H1 (cell line): ENCODE measurements around the gene ABCC4. TPM values are rescaled to one million over a fixed set of nuclear protein-coding genes. Genes with fewer than 3 reads are reported as not detected.

Source experiments
- CTCF ChIA-PET: fragments of 300-600 bp; sonication (Branson Sonifier 250); formaldehyde crosslinking; loops from one replicate; lab custom pipeline; 2021; ENCODE audit not compliant: partially characterized antibody; lab: Charles Lee
- POLR2A ChIA-PET: fragments of 300-600 bp; sonication (Branson Sonifier 250); formaldehyde crosslinking; loops from one replicate; lab custom pipeline; 2021; ENCODE audit warnings: inconsistent platforms; ENCODE audit not compliant: partially characterized antibody; lab: Charles Lee
- DNase-seq, 2 experiments: peaks; one replicate each; pipeline versions ENCODE4 v3.0.0 to v3.0.0-alpha.2; 2010 to 2022; ENCODE audit warnings: low spot score in 2 of 2, low read depth in 1 of 2, mixed read lengths in 1 of 2
- FAIRE-seq: peaks from 2 replicates; lab custom pipeline; 2011; peaks lifted over from hg19 to GRCh38; lab: Jason Lieb, UNC
- H2AFZ ChIP-seq: 2 replicates; pipeline ENCODE4 v1.8.1; 2012; ENCODE audit warnings: low read length, inconsistent platforms
- H2AK5ac ChIP-seq: 2 replicates; pipeline ENCODE4 v1.6.1; 2013; ENCODE audit warnings: low read depth, low read length
- H2BK120ac ChIP-seq: replicated peaks from 2 replicates; pipeline ENCODE3; 2013; ENCODE audit warnings: low read depth, low read length, inconsistent platforms
- H2BK12ac ChIP-seq: 2 replicates; pipeline ENCODE4 v1.6.1; 2013; ENCODE audit warnings: low read depth, low read length
- H2BK15ac ChIP-seq: 2 replicates; pipeline ENCODE4 v1.6.1; 2013; ENCODE audit warnings: low read length
- H2BK20ac ChIP-seq: 2 replicates; pipeline ENCODE4 v1.6.1; 2013; ENCODE audit warnings: low read length
- H2BK5ac ChIP-seq: 2 replicates; pipeline ENCODE4 v1.6.1; 2013; ENCODE audit warnings: low read depth, low read length
- H3K14ac ChIP-seq: 2 replicates; pipeline ENCODE4 v1.6.1; 2013; ENCODE audit warnings: inconsistent platforms; ENCODE audit not compliant: insufficient read length
- H3K18ac ChIP-seq: 2 replicates; pipeline ENCODE4 v1.6.1; 2013; ENCODE audit warnings: low read length; ENCODE audit errors: extremely low read depth
- H3K23ac ChIP-seq: 2 replicates; pipeline ENCODE4 v1.6.1; 2013; ENCODE audit warnings: inconsistent platforms; ENCODE audit not compliant: insufficient read length
- H3K23me2 ChIP-seq: 2 replicates; pipeline ENCODE4 v1.6.1; 2013; ENCODE audit warnings: low read depth, low read length
- H3K27ac ChIP-seq: 2 replicates; pipeline ENCODE4 v1.6.1; 2011; ENCODE audit warnings: low read depth, low read length, inconsistent platforms
- H3K27me3 ChIP-seq, 4 experiments: replicated peaks in 1 of 4; 1 replicate in 1 of 4; 2 replicates in 3 of 4; pipeline versions ENCODE4 v1.6.1 to v1.8.1; 2011 to 2013; ENCODE audit warnings: low read length in 3 of 4, mild to moderate bottlenecking in 3 of 4, inconsistent platforms in 2 of 4, mixed read lengths in 2 of 4, moderate library complexity in 1 of 4; ENCODE audit not compliant: control insufficient read depth in 3 of 4, insufficient read depth in 3 of 4; ENCODE audit errors: extremely low read depth in 1 of 4
- H3K36me3 ChIP-seq, 4 experiments: 2 replicates each; pipeline versions ENCODE4 v1.6.1 to v1.8.1; 2011 to 2013; ENCODE audit warnings: mild to moderate bottlenecking in 4 of 4, low read length in 3 of 4, moderate library complexity in 2 of 4, control low read depth in 1 of 4, inconsistent platforms in 1 of 4; ENCODE audit not compliant: insufficient read depth in 4 of 4, control insufficient read depth in 2 of 4
- H3K4ac ChIP-seq: replicated peaks from 2 replicates; pipeline ENCODE3; 2013; ENCODE audit warnings: low read length, low read depth, mixed read lengths, inconsistent platforms; ENCODE audit not compliant: insufficient read length
- H3K4me1 ChIP-seq, 4 experiments: replicated peaks in 1 of 4; 1 replicate in 1 of 4; 2 replicates in 3 of 4; pipeline versions ENCODE4 v1.6.1 to v1.8.1; 2011 to 2013; ENCODE audit warnings: low read length in 3 of 4, inconsistent platforms in 2 of 4, mixed read lengths in 1 of 4; ENCODE audit not compliant: insufficient read depth in 4 of 4, control insufficient read depth in 3 of 4
- H3K4me2 ChIP-seq, 2 experiments: 2 replicates each; pipeline versions ENCODE4 v1.6.1 to v1.8.1; 2011 to 2013; ENCODE audit warnings: low read depth in 2 of 2, low read length in 2 of 2, control low read depth in 1 of 2, inconsistent platforms in 1 of 2, mild to moderate bottlenecking in 1 of 2; ENCODE audit not compliant: insufficient read depth in 1 of 2
- H3K4me3 ChIP-seq, 4 experiments: fragments of 200-600, 300-600 bp in 1 of 4; sonication (generic), shearing (Covaris generic), sonication (Bioruptor Twin) in 1 of 4; 2 replicates each; pipeline versions ENCODE4 v1.5.1 to v1.8.1; 2011 to 2016; ENCODE audit warnings: low read length in 4 of 4, low read depth in 3 of 4, control low read depth in 2 of 4, inconsistent platforms in 2 of 4, mild to moderate bottlenecking in 2 of 4, mixed read lengths in 1 of 4, moderate library complexity in 1 of 4; ENCODE audit not compliant: insufficient read depth in 2 of 4; ENCODE audit errors: extremely low read depth in 1 of 4
- H3K56ac ChIP-seq: replicated peaks from 2 replicates; pipeline ENCODE3; 2013; ENCODE audit warnings: low read depth, mild to moderate bottlenecking, mixed read lengths, low read length, inconsistent platforms; ENCODE audit not compliant: insufficient read length
- H3K79me1 ChIP-seq: 2 replicates; pipeline ENCODE4 v1.6.1; 2013; ENCODE audit warnings: low read depth, low read length, control low read depth
- H3K79me2 ChIP-seq, 2 experiments: 2 replicates each; pipeline versions ENCODE4 v1.6.1 to v1.8.1; 2012 to 2013; ENCODE audit warnings: low read length in 2 of 2, mild to moderate bottlenecking in 2 of 2, inconsistent platforms in 1 of 2; ENCODE audit not compliant: insufficient read depth in 2 of 2, control insufficient read depth in 1 of 2
- H3K9ac ChIP-seq, 4 experiments: replicated peaks in 1 of 4; 1 replicate in 1 of 4; 2 replicates in 3 of 4; pipeline versions ENCODE4 v1.6.1 to v1.8.1; 2011 to 2013; ENCODE audit warnings: low read depth in 3 of 4, low read length in 3 of 4, control low read depth in 2 of 4, mild to moderate bottlenecking in 2 of 4, moderate library complexity in 2 of 4, inconsistent platforms in 1 of 4; ENCODE audit errors: extremely low read depth in 1 of 4
- H3K9me3 ChIP-seq, 2 experiments: 2 replicates each; pipeline versions ENCODE4 v1.6.1 to v1.8.1; 2012 to 2013; ENCODE audit warnings: mild to moderate bottlenecking in 2 of 2, moderate library complexity in 2 of 2, control low read depth in 1 of 2, inconsistent platforms in 1 of 2, low read depth in 1 of 2, low read length in 1 of 2, mixed read lengths in 1 of 2; ENCODE audit not compliant: insufficient read depth in 2 of 2
- H4K20me1 ChIP-seq, 2 experiments: replicated peaks in 1 of 2; 2 replicates each; pipeline versions ENCODE3 to v1.8.1; 2011 to 2013; ENCODE audit warnings: inconsistent platforms in 2 of 2, low read length in 2 of 2, mild to moderate bottlenecking in 1 of 2; ENCODE audit not compliant: insufficient read depth in 2 of 2, control insufficient read depth in 1 of 2
- H4K5ac ChIP-seq: 2 replicates; pipeline ENCODE4 v1.6.1; 2013; ENCODE audit warnings: low read length, low read depth, mixed read lengths, inconsistent platforms; ENCODE audit not compliant: insufficient read length
- H4K8ac ChIP-seq: 2 replicates; pipeline ENCODE4 v1.8.0; 2013; ENCODE audit warnings: mild to moderate bottlenecking, moderate library complexity, low read length, inconsistent platforms; ENCODE audit not compliant: insufficient read depth; ENCODE audit errors: extremely low read depth
- H4K91ac ChIP-seq: replicated peaks from 2 replicates; pipeline ENCODE3; 2013; ENCODE audit warnings: low read length, mixed read lengths, inconsistent platforms; ENCODE audit not compliant: insufficient read length
- CHD2 ChIP-seq: IDR thresholded peaks from 2 replicates; pipeline ENCODE4 v1.6.1; 2012; ENCODE audit warnings: low read length, improper control_type of control experiment
- JUND ChIP-seq: IDR thresholded peaks from 2 replicates; pipeline ENCODE4 v1.6.1; 2011; ENCODE audit warnings: mild to moderate bottlenecking, improper control_type of control experiment, low read length
- RFX5 ChIP-seq: IDR thresholded peaks from 2 replicates; pipeline ENCODE4 v1.6.1; 2011; ENCODE audit warnings: low read depth, low read length, improper control_type of control experiment, borderline replicate concordance
- TCF12 ChIP-seq: IDR thresholded peaks from 2 replicates; pipeline ENCODE4 v1.6.1; 2011; ENCODE audit warnings: low read depth, mild to moderate bottlenecking, low read length
- WGBS, 2 experiments: shearing (Covaris generic) in 1 of 2; methylation state at CpG; one replicate each; pipeline versions ENCODE4 v1.1.6 to v1.1.7; 2013 to 2015; ENCODE audit warnings: low lambda C conversion rate in 2 of 2, mixed read lengths in 2 of 2, inconsistent platforms in 1 of 2, low coverage in 1 of 2, missing lambda C conversion rate in 1 of 2; ENCODE audit not compliant: insufficient replicate concordance in 2 of 2, insufficient coverage in 1 of 2, insufficient read length in 1 of 2; ENCODE audit errors: extremely low coverage in 1 of 2, missing lambda C conversion rate in 1 of 2; 5-methylcytosine and 5-hydroxymethylcytosine counted together
- polyA plus RNA-seq, 7 experiments: library from polyadenylated mRNA; depleted of rRNA in 3 of 7; stranded (reverse) in 5 of 7; unstranded in 2 of 7; fragments of >200 nt in 5 of 7; fragments of 200-250 nt in 2 of 7; gene quantifications; 1 replicate in 5 of 7; 2 replicates in 1 of 7; 4 replicates in 1 of 7; pipeline versions ENCODE4 v1.2.1 to v1.2.3, GENCODE V29; 2011 to 2013; ENCODE audit warnings: missing spikeins in 2 of 7, mixed read lengths in 2 of 7
- total RNA-seq: library from RNA; stranded (reverse); fragmentation: NEBNext Ultra II Directional; extraction: Animal tissue kit (Norgen Biotek cat#: 25700); gene quantifications from 2 replicates; pipeline ENCODE4 v1.2.1, GENCODE V29; 2021

The ABCC4 gene
- total and polyA plus RNA-seq, 2 of the 8 experiments (the other 6 are each of a cell fraction or from before 2014, with no cell fraction given), result 4.0 to 14.1 TPM

DNA sequence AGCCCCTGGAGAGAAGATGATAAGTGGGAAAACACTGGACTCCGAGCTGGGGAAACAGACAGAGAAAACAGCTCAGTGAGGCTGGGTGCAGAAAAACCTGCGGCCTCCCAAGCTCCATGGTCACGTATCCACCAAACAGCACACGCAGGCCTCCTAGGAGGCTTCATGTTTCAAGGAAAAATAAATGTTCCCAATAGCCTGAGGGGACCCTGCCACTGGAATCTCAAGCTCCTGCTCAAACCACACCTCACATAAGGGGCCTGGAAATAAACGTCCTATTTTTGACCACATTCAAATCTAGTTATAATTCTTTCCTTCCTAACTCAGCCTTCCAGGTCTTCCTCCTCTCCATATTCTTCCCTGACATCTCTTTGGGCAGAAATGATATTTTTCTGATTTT, 225.7 kb downstream of the ABCC4 start:
- no peaks in the 10 kb centered on the region for H3K36me3 ChIP-seq
- H3K56ac ChIP-seq, result no peak overlapping the region
- FAIRE-seq (no peak), DNase-seq (no peak)
- 94% methylated on average over 5 of the region's 5 CpGs; no CpG with 5 or more reads in 1 of the 2 experiments for WGBS, 2 experiments
- no peak overlapping the region for H3K4me2 ChIP-seq
- no peak overlapping the region for H2AK5ac ChIP-seq
- no peak overlapping the region for H4K5ac ChIP-seq
- H3K9me3 ChIP-seq, result no peaks in the 10 kb centered on the region
- no peaks in the 10 kb centered on the region for H3K27me3 ChIP-seq
- no peak overlapping the region for H3K4me3 ChIP-seq
- no peak overlapping the region for H3K18ac ChIP-seq
- H3K9ac ChIP-seq, result no peak overlapping the region
- H4K91ac ChIP-seq, result no peak overlapping the region
- H3K14ac ChIP-seq, result no peak overlapping the region
- H2BK120ac ChIP-seq, result no peak overlapping the region
- H2BK20ac ChIP-seq, result no peak overlapping the region
- no peak overlapping the region for H2BK12ac ChIP-seq
- H2AFZ ChIP-seq, result no peak overlapping the region
- no peak overlapping the region for H3K23ac ChIP-seq
- no peaks in the 10 kb centered on the region for H3K79me2 ChIP-seq
- no peak for TF ChIP-seq CHD2
- no peak for TF ChIP-seq RFX5
- TF ChIP-seq JUND, result no peak
- no peak for TF ChIP-seq TCF12
- no peaks in the 10 kb centered on the region for H3K79me1 ChIP-seq
- ChIA-PET CTCF (interaction anchor here (0.6 to 1.4 kb wide), 2 partner anchors 9 to 61 kb away, joined by 4 to 5 read pairs; no protein-coding TSS in a partner anchor), POLR2A (no interaction called here)
- H3K23me2 ChIP-seq, result no peaks in the 10 kb centered on the region
- H3K27ac ChIP-seq, result no peak overlapping the region
- no peak overlapping the region for H2BK15ac ChIP-seq
- no peak overlapping the region for H3K4ac ChIP-seq
- no peak overlapping the region for H2BK5ac ChIP-seq
- H3K4me1 ChIP-seq, result peaks cover 0 to 2% (median under 1%) of the 10 kb centered on the region in 4 experiments; a peak in 2 of 7 replicates
- H4K8ac ChIP-seq, result no peak overlapping the region
- H4K20me1 ChIP-seq, result no peaks in the 10 kb centered on the region
